Activated T-helper 1 cell treated with anti-CD3 and anti-CD28 coated beads, Interleukin-2, amount 50 U/mL, for 16 hours (primary cell): ENCODE measurements around the gene SH3TC1.

Experiments
- DNase-seq, 2 donors: peaks; one replicate each; pipeline ENCODE4 v3.0.0-alpha.2; 2020; ENCODE audit warnings: low read depth in 1 of 2, low spot score in 1 of 2

SH3TC1 gene

DNA sequence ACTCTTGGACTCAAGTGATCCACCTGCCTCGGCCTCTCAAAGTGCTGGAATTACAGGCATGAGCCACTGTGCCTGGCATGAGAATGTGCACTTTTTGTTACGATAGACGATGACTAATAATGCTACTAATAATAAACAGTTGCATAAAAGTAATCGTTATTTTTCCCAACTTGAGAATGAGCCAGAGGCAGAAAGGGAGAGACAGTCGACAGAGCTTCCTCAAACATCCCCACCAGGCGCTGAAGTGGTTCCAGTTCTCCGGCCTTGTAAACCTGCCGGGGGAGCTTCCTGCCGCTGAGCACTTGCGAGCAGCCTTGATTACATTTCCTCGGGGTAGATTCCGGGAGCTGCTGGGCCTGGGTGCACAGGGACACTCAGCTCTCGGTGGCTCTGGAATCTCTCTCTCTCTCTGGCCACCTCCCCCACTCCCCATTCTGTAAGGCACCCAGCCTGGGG, 61.6 kb downstream of the SH3TC1 start:
- no peak for DNase-seq

DNA sequence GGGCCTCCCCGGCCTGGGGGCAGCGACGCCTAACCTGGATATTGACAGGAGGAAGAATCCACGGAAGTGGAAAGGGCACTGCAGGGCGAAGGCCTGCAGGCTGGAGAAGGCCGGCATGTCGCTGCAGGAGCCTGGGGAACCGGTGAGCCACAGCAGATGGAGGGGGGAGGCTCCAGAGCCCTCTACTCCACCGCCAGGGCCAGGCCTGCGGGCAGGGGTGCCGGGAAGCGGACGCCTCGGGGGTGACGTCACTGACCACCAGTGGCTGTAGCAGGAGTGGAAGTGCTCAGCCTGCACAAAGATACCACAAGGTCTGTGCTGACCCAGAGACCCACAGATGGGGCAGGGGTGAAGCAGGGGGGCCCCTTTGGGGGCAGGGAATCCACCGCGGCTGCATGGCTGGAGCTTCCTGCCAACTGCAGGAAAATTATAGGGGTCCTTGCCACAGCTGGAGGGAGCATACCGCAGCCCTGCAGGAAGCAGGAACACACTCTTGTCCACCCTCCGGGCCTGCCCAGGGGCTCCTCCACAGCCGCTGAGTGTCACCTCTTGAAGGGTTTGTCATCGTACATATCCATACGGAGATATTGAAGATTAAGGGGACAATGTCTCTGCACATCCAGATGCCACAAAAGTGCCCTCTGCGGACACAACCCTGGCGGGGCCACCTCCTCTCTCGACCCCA, 62.9 kb downstream of the SH3TC1 start:
- DNase-seq, result no peak

DNA sequence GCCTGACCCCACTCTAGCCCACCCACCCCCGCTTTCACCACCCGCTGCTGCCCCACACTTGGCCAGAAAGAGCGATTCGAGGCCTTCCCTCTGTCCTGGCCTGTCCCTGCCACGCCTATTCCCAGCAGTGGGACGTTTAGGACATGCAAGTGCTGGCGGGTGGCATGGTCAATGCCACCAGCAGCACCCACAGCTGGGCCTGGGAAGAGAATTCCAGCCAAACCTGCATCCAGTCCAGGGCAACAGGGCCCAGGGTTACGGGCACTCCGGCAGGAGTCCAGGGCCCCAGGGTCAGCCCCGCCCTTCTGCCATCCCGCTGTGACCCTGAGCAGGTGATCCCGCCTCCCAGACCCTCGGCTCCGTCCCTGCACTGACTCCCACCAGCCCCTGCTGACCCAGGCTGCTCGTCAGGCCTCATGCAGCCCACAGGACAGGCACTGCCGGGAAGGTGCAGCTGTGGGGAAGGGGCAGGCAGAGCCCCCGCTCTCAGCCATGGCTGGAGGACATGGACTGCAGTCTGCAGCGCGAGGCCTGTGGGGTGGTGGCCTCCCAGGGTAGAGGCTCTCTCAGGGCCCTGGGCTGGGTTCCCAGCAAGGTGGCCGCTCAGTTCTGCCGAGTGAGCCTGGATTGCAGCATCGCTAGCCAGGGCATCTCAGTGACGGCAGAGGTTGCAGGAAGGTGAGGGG, 63.7 kb downstream of the SH3TC1 start:
- DNase-seq, result no peak

DNA sequence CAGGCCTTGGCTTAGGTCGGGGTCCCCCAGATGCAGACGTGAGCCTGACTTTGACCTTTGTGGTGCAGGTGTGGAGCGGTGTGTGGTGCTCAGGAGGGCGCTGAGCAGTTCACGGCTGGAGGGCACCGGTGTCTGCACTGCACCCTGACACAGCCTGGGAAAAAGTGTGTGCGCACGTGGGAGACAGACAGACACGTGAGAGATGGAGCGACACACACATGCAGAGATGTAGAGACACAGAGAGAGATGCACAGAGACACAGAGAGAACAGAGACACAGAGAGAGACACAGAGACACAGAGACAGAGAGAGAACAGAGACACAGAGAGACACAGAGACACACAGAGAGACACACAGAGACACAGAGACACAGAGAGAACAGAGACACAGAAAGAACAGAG, 64.3 kb downstream of the SH3TC1 start:
- DNase-seq, result no peak

DNA sequence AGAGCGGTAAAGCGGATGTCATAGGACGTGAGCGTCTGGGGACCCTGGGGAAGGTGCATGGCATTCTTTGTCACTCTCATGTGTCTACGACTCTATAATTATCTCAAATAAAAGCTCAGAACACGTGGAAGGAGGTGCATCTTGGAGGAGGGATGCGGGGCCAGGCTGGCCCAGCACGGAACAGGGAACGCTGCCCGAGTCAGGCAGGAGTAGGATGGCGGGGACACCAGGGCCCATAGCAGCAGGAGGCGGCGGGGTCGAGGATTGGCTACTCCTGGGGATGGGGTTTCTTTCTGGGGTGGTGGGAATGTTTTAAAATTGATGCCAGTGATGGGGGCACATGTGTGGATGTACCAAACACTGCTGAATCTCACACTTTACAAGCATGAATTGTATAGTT, 65.0 kb downstream of the SH3TC1 start:
- DNase-seq, result no peak

DNA sequence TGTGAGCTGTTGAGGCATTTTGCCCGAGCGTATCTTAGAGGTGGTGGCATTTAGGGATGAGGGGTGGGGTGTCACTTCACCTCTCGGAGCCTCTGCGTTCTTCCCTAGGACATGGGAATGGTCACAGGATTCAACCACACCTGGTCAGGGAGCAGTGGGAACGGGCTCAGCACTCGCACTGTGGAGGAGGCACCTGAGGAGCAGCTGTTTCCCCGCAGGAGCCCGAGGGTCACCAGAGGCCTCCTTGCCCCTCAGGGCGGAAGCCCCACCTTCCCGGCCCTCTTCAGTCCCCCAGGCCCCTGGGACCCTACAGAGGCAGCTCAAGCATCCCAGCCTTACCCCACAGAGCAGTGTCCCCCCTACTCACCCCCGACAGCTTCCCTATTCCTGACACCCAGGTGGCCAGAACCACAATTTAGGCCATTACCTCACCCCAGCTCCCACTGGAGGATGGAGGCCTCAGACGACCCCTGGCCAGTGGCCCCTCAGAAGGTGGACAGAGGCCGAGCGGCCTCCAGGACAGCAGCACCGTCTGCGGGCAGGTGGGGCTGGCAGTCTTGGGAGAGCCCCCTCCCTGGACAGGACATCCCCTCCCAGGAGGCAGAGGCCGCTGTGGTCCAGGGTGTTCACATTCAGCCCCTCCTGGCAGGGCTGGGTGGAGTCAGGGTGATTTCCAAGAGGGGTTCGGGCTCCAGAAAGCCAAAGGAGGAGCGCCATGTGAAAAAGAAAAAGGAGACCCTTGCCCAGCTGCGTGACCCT, 66.3 kb downstream of the SH3TC1 start:
- DNase-seq, result no peak

DNA sequence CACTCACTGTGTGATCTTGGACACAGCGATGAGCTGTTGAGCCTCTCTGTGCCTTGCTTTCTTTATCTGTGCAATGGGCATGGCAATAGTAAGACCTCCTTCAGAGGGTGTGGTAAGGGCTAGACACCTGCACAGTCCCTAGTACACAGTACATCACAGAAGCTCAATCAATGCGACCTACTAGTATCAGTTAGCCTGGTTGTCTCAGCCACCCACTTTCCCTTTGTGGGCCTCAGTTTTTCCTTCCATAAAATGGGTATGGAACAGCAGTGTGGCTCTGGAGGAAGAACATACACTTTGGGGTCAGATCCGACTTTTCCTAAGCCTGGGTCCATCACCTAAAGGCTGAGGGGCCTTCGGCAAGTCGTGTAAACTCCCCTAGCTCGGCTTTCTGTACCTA, 67.0 kb downstream of the SH3TC1 start:
- DNase-seq, result no peak

DNA sequence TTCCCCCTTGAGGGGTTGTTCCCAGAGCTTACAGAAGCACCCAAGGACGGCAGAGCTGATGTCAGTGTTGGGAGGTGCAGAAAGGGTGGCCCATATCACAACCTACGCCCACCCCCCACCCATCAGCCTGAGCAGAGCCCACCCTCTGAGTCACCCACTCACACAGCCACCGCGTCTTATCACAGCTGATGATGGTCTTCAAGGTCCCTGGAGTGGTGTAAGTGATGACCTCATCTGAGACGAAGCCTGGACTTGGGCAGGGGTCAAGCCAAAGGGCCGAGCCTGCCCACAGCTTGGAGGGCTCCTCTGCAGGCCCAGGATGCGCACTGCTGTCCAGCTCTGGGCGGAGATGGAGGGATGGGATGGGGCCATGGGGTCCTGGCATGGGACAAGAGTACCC, 67.4 kb downstream of the SH3TC1 start:
- no peak for DNase-seq

DNA sequence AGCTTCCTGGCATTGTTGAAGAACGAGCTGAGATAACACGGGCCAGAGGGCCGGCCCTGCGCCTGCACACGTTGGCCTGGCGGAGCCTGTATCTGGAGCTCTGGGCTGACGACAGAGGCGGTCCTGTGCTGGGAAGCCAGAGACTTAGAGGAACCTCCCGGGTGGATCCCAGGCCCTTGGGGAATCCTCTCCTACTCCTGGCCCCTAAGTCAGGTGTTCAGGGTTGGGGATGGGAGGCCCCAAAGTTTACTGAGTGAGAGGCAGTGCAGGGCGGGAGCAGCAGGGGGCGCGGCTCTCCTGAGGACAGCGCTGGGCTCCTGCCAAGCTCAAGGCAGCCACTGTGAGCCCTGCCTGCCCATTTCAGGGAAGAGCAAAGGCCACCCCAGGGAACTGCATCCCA, 68.0 kb downstream of the SH3TC1 start:
- no peak for DNase-seq

DNA sequence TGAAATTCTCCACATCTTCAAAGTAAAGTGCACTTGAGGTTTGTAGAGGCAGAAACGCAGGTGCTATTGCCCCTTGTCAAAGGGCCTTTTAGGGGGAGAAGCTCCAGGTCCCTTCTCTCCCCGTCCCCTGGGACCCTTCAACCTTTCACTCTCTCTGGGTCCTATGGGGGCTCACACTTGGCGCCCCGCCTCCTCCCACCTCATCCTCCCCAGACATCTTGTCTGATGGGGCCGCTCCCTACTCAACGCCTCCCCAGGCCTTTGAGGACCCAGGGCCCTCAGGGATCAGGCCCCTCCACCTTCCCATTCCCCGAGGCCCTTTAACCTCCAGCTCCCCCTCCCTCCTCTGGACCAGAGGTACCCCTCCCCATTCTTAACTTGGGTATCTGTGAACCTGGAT, 69.1 kb downstream of the SH3TC1 start:
- DNase-seq, result no peak

DNA sequence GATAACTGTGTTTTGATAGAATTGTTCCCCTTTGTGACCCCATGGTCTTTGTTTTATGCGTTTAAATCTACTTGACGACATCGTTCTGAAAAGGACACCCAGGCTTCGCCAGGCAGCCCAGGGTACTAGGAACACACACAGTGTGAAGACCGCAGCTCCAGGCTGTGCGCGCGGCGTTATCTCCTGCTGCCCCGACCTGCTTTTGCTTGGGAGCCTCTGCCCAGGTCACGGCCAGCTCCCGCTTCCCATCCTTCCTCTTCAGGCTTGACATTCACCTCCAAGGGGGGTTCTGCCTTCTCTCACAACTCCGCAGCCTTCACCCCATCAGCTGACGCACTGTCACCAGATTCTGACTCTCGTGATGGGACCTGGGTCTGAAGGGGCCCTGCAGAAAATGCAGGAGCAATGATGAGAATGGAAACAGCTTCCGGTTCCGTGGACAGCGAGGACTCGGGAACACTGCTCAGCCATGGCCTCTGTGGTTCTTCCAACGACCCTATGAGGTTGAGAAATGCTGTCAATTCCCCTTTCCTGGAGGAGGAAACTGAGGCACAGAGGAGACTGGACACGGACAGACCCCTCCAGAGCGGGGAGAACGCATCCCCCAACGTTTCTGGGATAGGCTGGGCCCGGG, 69.9 kb downstream of the SH3TC1 start:
- DNase-seq, result no peak

DNA sequence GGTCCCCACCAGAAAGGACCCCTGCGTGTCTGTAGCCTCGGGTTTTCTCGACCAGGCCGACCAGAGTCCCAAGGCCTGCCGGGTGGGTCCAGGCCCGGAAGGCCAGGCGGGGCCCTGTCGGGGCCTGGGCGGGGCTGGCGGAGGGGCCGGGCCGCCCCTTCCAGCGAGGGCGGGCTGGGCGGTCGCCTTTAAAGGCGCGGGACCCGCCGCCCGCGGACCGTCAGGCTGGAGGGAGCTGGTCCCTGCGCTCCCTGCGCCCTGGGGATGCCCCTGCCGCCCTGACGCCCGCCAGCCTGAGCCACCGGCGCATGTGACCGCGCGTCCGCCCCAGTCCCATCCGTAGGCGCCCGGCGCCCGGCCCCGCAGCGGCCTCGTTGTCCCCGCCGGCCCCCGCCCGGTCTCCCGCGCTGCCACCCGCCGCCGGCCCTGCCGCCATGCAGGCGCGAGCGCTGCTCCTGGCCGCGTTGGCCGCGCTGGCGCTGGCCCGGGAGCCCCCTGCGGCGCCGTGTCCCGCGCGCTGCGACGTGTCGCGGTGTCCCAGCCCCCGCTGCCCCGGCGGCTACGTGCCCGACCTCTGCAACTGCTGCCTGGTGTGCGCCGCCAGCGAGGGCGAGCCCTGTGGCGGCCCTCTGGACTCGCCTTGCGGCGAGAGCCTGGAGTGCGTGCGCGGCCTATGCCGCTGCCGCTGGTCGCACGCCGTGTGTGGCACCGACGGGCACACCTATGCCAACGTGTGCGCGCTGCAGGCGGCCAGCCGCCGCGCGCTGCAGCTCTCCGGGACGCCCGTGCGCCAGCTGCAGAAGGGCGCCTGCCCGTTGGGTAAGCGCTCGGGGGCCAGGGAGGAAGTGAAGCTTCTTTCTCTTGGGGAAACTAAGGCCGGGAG, 70.7 kb downstream of the SH3TC1 start, which contains the start of gene HTRA3:
TSS of gene HTRA3 (plus strand) at position 220 of the 883 bp plus-strand sequence. CDS start at position 435, 215 bp downstream.
- no peak for DNase-seq

DNA sequence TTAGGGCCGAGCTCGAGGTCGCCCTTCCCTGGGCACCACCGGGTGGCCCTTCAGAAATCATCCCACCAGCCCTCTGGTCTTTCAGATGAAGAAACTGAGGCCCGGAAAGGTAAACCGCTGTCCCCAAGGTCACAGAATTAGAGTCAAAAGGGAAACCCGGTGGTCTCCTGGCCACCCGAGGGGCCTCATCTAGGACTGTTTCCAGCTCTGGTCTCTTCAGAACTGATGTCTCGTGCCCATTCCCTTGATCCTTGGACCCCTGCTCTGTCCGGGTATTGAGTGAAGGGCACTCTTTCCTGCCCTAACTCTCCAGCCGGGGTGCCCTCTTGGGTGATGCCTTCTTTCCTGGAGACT, 71.3 kb downstream of the SH3TC1 start:
- no peak for DNase-seq

DNA sequence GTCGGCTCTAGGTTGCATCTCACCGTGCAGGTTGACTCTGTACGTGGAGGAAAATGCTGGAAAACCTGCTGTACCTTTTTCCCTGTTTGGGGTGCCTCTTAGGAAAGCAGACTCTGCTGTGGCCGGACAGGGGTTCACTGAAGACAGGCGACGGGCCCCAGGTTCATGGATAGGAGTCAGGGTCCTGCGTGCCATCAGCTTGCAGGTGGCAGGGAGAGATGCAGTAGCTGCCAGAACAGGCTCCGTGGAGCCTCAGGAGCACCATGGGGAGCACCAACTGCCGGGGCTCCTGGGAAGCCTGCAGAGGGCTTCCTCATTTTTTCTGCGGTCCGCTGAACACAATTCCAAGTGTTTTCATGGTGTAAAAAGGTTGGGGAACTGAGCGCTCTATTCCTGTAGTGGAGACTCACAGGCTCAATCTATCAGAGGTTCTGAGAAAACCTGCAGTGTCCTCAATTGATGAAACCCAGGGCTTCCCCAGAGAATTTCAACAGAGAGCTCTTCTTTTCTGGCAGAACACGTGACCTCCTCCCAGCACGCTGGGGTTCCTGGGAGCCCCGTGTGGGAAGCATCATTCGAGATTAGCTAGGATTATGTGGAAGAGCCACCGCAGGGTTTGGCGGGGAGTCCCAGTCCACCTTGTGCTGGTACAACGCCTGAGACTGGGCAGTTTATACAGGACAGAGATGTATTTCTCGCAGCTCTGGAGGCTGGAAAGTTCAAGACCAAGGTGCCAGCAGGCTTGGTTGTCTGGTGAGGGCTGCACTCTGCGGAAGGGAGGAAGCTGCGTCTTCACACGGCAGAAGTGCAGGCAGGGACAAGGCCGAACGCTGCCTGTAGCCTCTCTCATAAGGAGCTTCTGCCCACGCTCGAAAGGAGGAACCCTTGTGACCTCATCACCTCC, 72.1 kb downstream of the SH3TC1 start:
- DNase-seq, result no peak

DNA sequence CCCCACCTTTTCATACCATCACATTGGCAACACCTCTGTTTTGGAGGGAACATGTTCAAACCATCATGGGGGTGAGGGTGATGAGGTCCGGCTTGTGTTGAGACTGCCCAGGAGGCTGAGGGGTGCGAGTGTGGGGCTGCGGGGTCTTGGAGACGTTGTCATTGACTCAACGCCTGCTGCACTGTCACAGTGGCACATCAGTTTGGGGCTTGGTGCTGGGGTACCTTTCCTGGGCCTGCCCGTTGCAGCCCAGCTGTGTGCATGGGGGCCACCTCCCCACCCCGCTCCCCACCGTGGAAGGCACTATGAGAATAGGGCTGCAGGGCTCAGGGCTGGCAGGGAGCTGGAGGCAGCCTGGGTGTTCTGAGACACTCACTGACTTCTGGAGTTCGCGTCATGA, 72.7 kb downstream of the SH3TC1 start:
- DNase-seq, result no peak

DNA sequence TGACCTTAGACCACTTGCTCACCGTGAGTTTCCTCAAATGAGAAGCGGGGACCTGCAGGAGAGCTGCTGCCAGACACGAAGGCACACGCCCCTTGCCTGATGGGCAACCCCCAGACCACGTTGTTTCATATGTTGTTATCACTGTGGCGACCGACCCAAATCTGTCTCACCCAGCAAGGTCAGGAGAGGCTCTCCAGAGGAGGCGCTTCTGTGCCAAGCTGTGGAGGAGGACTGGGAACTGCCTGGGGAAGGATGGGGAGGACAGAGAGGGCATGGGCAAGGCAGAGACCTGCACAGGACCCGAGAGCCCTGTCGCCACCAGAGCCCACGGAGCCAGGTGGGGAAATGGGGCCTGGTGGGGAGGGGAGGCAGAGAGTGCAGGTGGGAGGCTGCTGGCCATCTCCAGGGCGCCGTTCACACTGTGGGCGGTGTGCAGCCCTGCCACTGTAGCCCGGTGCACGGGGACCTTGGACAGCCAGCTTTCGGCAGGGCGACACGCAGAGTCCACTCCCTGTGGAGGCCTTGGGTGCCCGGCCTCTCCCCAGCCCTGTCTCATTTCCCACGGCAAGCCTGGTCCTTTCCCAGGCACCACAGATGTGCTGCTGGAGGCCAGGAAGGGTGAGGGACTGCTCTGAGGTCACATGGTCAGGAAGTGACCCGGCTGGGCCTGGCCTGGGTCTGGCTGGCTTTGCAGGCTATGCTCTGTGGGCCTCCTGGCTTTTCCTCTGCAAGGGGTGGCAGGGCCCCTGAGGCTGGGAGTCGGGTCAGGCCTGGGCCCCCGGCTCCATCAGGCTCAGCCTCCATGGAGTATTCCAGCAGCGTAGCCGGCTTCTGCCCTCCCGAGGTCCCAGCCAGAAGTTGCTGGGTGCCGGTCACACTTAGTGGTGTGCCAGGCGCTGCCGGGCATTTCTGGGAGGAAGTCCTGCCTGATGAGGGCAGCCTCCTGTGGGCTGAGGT, 73.7 kb downstream of the SH3TC1 start:
- no peak for DNase-seq

DNA sequence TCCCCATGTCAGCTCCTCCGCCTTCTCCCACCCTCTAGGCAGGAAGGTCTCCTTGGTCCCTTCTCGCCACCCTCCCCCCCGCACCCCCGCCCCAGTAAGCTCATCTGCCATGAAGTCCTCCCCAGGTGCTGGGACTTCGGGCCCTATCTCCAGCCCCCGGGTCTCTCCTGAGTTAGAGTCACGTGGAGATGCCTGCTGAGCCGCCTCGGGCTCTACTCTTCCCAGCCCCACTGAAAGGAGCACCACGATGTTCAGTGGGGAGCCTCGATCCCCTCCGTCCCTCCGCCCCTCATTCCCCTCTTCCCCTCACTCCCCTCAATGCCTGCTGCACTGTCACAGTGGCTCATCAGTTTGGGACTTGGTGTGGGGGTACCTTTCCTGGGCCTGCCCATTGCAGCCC, 74.4 kb downstream of the SH3TC1 start:
- DNase-seq, result no peak

DNA sequence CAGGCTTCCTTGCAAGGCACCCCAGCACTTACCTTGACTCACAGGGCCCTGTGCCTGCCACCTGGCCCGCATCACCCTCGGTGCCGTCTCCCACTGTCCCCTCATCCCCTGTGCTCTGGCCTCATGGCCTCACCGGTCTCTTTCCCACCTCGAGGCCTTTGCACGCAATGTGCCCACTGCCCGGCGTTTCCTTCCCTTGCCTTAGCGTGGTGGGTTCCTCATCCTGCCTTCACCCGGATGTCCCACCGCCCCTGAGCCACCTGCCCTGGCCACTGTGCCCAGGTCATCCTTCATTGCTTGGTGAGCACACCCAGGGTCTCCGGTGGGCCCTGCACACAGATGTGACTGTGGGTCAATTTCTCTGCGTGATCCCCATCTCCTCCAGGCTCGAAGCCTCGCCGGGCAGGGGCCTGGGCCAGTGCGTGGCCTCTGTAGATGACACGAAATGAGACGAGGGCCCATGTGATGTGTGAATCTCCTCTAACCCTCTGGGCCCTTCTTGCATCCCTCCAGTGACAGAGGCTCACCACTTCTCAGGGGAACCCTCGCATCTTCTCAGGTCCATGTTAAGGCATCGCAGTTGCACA, 75.1 kb downstream of the SH3TC1 start:
- no peak for DNase-seq
